Neuronal stem cell (in vitro differentiated cells): ENCODE data around the gene POLR2C.

Experiments used
- DNase-seq: peaks from one replicate; pipeline ENCODE4 v3.0.0-alpha.2; 2013; ENCODE audit warnings: low spot score
- H2AFZ ChIP-seq: one replicate; pipeline ENCODE4 v1.6.1; 2013; ENCODE audit warnings: mild to moderate bottlenecking, low read length, inconsistent platforms
- H2AK5ac ChIP-seq: 2 replicates; pipeline ENCODE4 v1.6.1; 2013; ENCODE audit warnings: low read depth, mild to moderate bottlenecking, inconsistent platforms, low read length, moderate library complexity, mixed read lengths
- H2BK120ac ChIP-seq: 2 replicates; pipeline ENCODE4 v1.6.1; 2013; ENCODE audit warnings: low read depth, mild to moderate bottlenecking, inconsistent platforms, low read length, moderate library complexity, mixed read lengths
- H2BK12ac ChIP-seq: one replicate; pipeline ENCODE4 v1.6.1; 2013; ENCODE audit warnings: low read length, inconsistent platforms
- H2BK15ac ChIP-seq: 2 replicates; pipeline ENCODE4 v1.6.1; 2013; ENCODE audit warnings: mild to moderate bottlenecking, low read length, inconsistent platforms, mixed read lengths
- H2BK5ac ChIP-seq: one replicate; pipeline ENCODE4 v1.6.1; 2013; ENCODE audit warnings: inconsistent platforms, mild to moderate bottlenecking, low read length, moderate library complexity
- H3K14ac ChIP-seq: one replicate; pipeline ENCODE4 v1.6.1; 2013; ENCODE audit warnings: low read length, inconsistent platforms
- H3K18ac ChIP-seq: 2 replicates; pipeline ENCODE4 v1.6.1; 2013; ENCODE audit warnings: low read length, inconsistent platforms
- H3K23ac ChIP-seq: 2 replicates; pipeline ENCODE4 v1.6.1; 2013; ENCODE audit warnings: low read depth, mild to moderate bottlenecking, mixed read lengths, low read length, inconsistent platforms; ENCODE audit not compliant: poor library complexity
- H3K27ac ChIP-seq: replicated peaks from 3 replicates; pipeline ENCODE4 v1.5.1; 2013; ENCODE audit warnings: low read length, inconsistent platforms
- H3K27me3 ChIP-seq, 3 experiments: 2 replicates each; pipeline ENCODE4 v1.6.1; 2013; ENCODE audit warnings: low read length in 3 of 3, mild to moderate bottlenecking in 2 of 3, inconsistent platforms in 1 of 3, low read depth in 1 of 3, mixed read lengths in 1 of 3, moderate library complexity in 1 of 3; ENCODE audit not compliant: control insufficient read depth in 3 of 3, insufficient read depth in 3 of 3
- H3K36me3 ChIP-seq, 2 donors: replicated peaks in 1 of 2; 2 replicates each; pipeline ENCODE4 v1.6.1; 2013; ENCODE audit warnings: low read length in 2 of 2; ENCODE audit not compliant: control insufficient read depth in 2 of 2, insufficient read depth in 2 of 2
- H3K4ac ChIP-seq: 2 replicates; pipeline ENCODE4 v1.6.1; 2013; ENCODE audit warnings: inconsistent platforms, mild to moderate bottlenecking, low read length, moderate library complexity
- H3K4me1 ChIP-seq, 2 donors: 1 replicate in 1 of 2; 2 replicates in 1 of 2; pipeline ENCODE4 v1.6.1; 2013; ENCODE audit warnings: low read length in 2 of 2, low read depth in 1 of 2; ENCODE audit not compliant: control insufficient read depth in 2 of 2, insufficient read depth in 1 of 2
- H3K4me2 ChIP-seq: one replicate; pipeline ENCODE4 v1.6.1; 2013; ENCODE audit warnings: mild to moderate bottlenecking, low read length, inconsistent platforms; ENCODE audit not compliant: insufficient read depth, poor library complexity, severe bottlenecking
- H3K4me3 ChIP-seq, 2 donors: 2 replicates each; pipeline ENCODE4 v1.5.1; 2013; ENCODE audit warnings: low read length in 2 of 2, mild to moderate bottlenecking in 2 of 2, inconsistent platforms in 1 of 2, moderate library complexity in 1 of 2
- H3K79me1 ChIP-seq: one replicate; pipeline ENCODE4 v1.6.1; 2013; ENCODE audit warnings: low read depth, mild to moderate bottlenecking, inconsistent platforms, low read length, moderate library complexity
- H3K9ac ChIP-seq: one replicate; pipeline ENCODE4 v1.6.1; 2013; ENCODE audit warnings: mild to moderate bottlenecking, low read depth, low read length, inconsistent platforms; ENCODE audit not compliant: poor library complexity
- H3K9me3 ChIP-seq, 2 donors: replicated peaks in 1 of 2; 2 replicates each; pipeline versions ENCODE3 to v1.6.1; 2013; ENCODE audit warnings: low read length in 2 of 2, mild to moderate bottlenecking in 2 of 2, inconsistent platforms in 1 of 2, low read depth in 1 of 2, mixed read lengths in 1 of 2, moderate library complexity in 1 of 2; ENCODE audit not compliant: control insufficient read depth in 2 of 2, insufficient read depth in 1 of 2
- H4K8ac ChIP-seq: one replicate; pipeline ENCODE4 v1.6.1; 2013; ENCODE audit warnings: low read depth, mild to moderate bottlenecking, inconsistent platforms, low read length, moderate library complexity
- H4K91ac ChIP-seq: one replicate; pipeline ENCODE4 v1.6.1; 2013; ENCODE audit warnings: low read length, low read depth, mild to moderate bottlenecking, inconsistent platforms; ENCODE audit not compliant: poor library complexity
- WGBS, 2 donors: extraction: QIAGEN DNeasy Blood & Tissue Kit; methylation state at CpG; one replicate each; pipeline ENCODE4 v1.1.7; 2013; ENCODE audit warnings: missing lambda C conversion rate in 2 of 2, mixed read lengths in 1 of 2; ENCODE audit not compliant: insufficient read length in 2 of 2, insufficient replicate concordance in 1 of 2; ENCODE audit errors: extremely low coverage in 2 of 2; 5-methylcytosine and 5-hydroxymethylcytosine counted together

The POLR2C gene

DNA sequence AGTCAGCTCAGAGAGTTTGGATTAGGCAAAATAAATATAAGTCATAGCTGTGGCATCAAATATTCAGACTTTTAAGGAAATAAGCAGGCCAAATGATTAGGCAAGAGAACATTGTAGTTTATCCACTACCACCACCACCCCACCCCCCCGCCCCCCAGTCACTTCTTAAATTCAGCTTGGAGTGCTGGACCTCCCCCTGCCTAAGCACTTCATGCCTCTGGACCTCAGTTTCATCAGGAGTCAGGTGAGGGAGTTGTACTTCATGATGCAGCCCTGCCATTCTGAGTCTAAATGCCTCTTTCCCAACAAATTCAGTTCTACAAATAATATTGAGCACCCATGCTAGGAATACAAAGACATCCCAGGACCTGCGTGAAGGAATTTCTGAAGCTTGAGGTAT lies 2.0 kb downstream of the POLR2C start:
- no peak overlapping the region for H3K23ac ChIP-seq
- H3K14ac ChIP-seq: no peak overlapping the region
- H3K4me3 ChIP-seq: no peak overlapping the region
- no peak overlapping the region for H2AFZ ChIP-seq
- no peak overlapping the region for H2BK15ac ChIP-seq
- no peaks in the 10 kb centered on the region for H3K27me3 ChIP-seq
- DNase-seq: no peak
- H3K4ac ChIP-seq: no peak overlapping the region
- no peak overlapping the region for H2BK5ac ChIP-seq
- no peak overlapping the region for H3K18ac ChIP-seq
- no peak overlapping the region for H2BK120ac ChIP-seq
- WGBS, 2 donors: no CpG with 5 or more reads among the region's 2 CpGs
- no peak overlapping the region for H4K91ac ChIP-seq
- peaks cover 32 to 80% of the 10 kb centered on the region in 2 donors for H3K36me3 ChIP-seq
- peaks cover 4% of the 10 kb centered on the region for H3K79me1 ChIP-seq
- H3K9me3 ChIP-seq: no peaks in the 10 kb centered on the region
- peaks cover 2 to 3% of the 10 kb centered on the region in 2 donors for H3K4me1 ChIP-seq
- no peak overlapping the region for H2AK5ac ChIP-seq
- H4K8ac ChIP-seq: no peak overlapping the region
- H2BK12ac ChIP-seq: no peak overlapping the region
- H3K9ac ChIP-seq: no peak overlapping the region
- no peak overlapping the region for H3K27ac ChIP-seq
- no peak overlapping the region for H3K4me2 ChIP-seq

DNA sequence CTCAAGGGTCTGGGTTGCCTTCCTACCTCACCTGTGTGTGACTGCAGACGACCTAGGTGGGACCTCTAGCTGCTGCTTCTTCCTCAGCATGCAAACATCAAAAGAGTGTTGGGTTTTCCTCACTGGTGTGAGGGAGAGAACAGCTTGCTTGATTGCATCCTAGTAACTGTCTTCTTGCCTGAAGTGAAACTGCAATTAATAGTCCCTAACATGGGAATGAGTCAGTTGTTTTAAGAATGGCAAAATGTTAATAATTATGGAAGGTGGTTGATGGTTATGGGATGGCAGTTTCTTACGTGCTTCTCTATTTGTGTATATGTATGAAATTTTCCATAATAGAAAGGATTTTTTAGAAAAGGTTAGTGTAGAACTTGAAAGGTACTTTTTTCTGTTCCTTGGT lies 5.9 kb downstream of the POLR2C start:
- no peaks in the 10 kb centered on the region for H3K9me3 ChIP-seq
- no peak overlapping the region for H3K4me3 ChIP-seq
- no peak overlapping the region for H2BK5ac ChIP-seq
- no peak overlapping the region for H3K23ac ChIP-seq
- no peak overlapping the region for H3K4me2 ChIP-seq
- peaks cover 55 to 95% of the 10 kb centered on the region in 2 donors for H3K36me3 ChIP-seq
- H3K27ac ChIP-seq: no peak overlapping the region
- H4K8ac ChIP-seq: no peak overlapping the region
- no peak overlapping the region for H3K14ac ChIP-seq
- no peak overlapping the region for H3K18ac ChIP-seq
- H2AFZ ChIP-seq: no peak overlapping the region
- WGBS, 2 donors: 100% methylated on average over 1 of the region's 2 CpGs; no CpG with 5 or more reads in 1 of the 2 donors
- no peaks in the 10 kb centered on the region for H3K79me1 ChIP-seq
- no peak for DNase-seq
- H3K9ac ChIP-seq: no peak overlapping the region
- no peak overlapping the region for H2BK12ac ChIP-seq
- no peak overlapping the region for H2BK120ac ChIP-seq
- peaks cover under 1 to 2% of the 10 kb centered on the region in 2 donors for H3K4me1 ChIP-seq
- H3K27me3 ChIP-seq: no peaks in the 10 kb centered on the region
- no peak overlapping the region for H2AK5ac ChIP-seq
- no peak overlapping the region for H4K91ac ChIP-seq
- H2BK15ac ChIP-seq: no peak overlapping the region
- H3K4ac ChIP-seq: no peak overlapping the region

DNA sequence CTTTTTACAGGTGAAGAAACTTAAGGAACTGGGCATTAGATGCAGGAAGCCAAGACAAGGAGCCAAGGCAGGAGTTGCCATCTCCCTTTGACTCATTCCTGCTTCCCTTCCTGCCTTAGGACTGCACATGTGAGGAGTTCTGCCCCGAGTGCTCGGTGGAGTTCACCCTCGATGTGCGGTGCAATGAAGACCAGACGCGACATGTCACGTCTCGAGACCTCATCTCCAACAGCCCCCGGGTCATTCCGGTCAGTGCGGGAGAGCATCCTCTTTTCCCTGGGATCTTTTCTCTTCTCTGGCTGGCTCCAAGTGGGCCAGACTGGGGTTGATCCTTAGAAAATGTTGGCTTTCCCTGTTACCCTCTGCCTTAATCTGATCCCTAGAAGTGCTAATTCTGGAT lies 6.6 kb downstream of the POLR2C start:
- no peak overlapping the region for H2AFZ ChIP-seq
- no peak overlapping the region for H3K4me3 ChIP-seq
- H2BK15ac ChIP-seq: no peak overlapping the region
- H3K79me1 ChIP-seq: no peaks in the 10 kb centered on the region
- H4K8ac ChIP-seq: no peak overlapping the region
- no CpG with 5 or more reads among the region's 11 CpGs for WGBS, 2 donors
- no peaks in the 10 kb centered on the region for H3K9me3 ChIP-seq
- H3K27me3 ChIP-seq: no peaks in the 10 kb centered on the region
- H2BK12ac ChIP-seq: no peak overlapping the region
- H3K4me1 ChIP-seq: no peaks in the 10 kb centered on the region
- no peak overlapping the region for H2BK5ac ChIP-seq
- no peak overlapping the region for H3K23ac ChIP-seq
- peak overlapping the region; percentile 25 for H3K9ac ChIP-seq
- no peak for DNase-seq
- no peak overlapping the region for H2AK5ac ChIP-seq
- H3K36me3 ChIP-seq: peaks cover 61 to 97% of the 10 kb centered on the region in 2 donors
- H4K91ac ChIP-seq: no peak overlapping the region
- no peak overlapping the region for H3K14ac ChIP-seq
- H3K27ac ChIP-seq: no peak overlapping the region
- H3K4ac ChIP-seq: no peak overlapping the region
- no peak overlapping the region for H3K18ac ChIP-seq
- no peak overlapping the region for H3K4me2 ChIP-seq
- H2BK120ac ChIP-seq: no peak overlapping the region

DNA sequence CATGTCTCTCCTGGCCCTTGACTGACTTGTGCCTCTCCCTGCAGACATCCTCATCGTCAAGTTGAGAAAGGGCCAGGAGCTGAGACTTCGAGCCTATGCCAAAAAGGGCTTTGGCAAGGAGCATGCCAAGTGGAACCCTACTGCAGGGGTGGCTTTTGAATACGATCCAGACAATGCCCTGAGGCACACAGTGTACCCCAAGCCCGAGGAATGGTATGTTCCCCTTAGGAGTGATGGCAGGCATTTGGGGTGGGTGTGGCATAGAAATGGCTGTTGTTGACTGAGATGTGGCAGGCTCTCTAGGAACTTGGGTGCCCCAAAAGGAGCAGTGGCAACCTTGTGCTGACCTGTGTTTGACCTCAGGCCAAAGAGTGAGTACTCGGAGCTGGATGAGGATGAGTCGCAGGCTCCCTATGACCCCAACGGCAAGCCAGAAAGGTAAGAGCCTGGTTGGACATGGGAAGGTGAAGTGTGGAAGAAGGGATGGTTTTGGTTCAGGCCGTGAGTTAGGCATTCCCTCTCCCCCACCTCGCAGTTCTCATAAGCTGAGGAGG lies 7.5 kb downstream of the POLR2C start:
- no peak overlapping the region for H3K27ac ChIP-seq
- no peak overlapping the region for H2BK120ac ChIP-seq
- H3K36me3 ChIP-seq: peaks cover 63 to 90% of the 10 kb centered on the region in 2 donors

More for the DNA sequence above, 7.5 kb downstream of the POLR2C start:
- Histone ChIP-seq H3K4me1 (no peaks in the 10 kb centered on the region), H3K79me1 (no peaks in the 10 kb centered on the region), H4K8ac (no peak overlapping the region), H3K4me3 (no peak overlapping the region), H3K18ac (no peak overlapping the region), H2BK5ac (no peak overlapping the region), H2AFZ (no peak overlapping the region), H3K9me3 (no peaks in the 10 kb centered on the region), H3K23ac (no peak overlapping the region), H2BK15ac (no peak overlapping the region), H3K4ac (no peak overlapping the region), H3K14ac (no peak overlapping the region), H3K9ac (no peak overlapping the region), H2AK5ac (no peak overlapping the region), H3K4me2 (no peak overlapping the region), H3K27me3 (no peaks in the 10 kb centered on the region), H4K91ac (no peak overlapping the region), H2BK12ac (no peak overlapping the region)
- DNase-seq: no peak
- WGBS, 2 donors: no CpG with 5 or more reads among the region's 9 CpGs
